ENCODE results near the gene ELN.

Gene ELN

GRCh38 chr7:74064696-74065095, 36.7 kb downstream of the ELN start:
- DNase-seq = no peak

GRCh38 chr7:74066626-74067025, 38.7 kb downstream of the ELN start:
- no peak for DNase-seq

GRCh38 chr7:74068378-74069085, 40.6 kb downstream of the ELN start:
- DNase-seq = no peak

- no peak for DNase-seq
These were observed 41.1 kb downstream of the ELN start for GRCh38 chr7:74069086-74069541.

- DNase-seq = no peak
These were observed 42.0 kb downstream of the ELN start for GRCh38 chr7:74069790-74070618.

- no peak for DNase-seq
These were observed 42.6 kb downstream of the ELN start for GRCh38 chr7:74070619-74070921.

- DNase-seq = no peak
These were observed 43.1 kb downstream of the ELN start for GRCh38 chr7:74071121-74071520.

DNA sequence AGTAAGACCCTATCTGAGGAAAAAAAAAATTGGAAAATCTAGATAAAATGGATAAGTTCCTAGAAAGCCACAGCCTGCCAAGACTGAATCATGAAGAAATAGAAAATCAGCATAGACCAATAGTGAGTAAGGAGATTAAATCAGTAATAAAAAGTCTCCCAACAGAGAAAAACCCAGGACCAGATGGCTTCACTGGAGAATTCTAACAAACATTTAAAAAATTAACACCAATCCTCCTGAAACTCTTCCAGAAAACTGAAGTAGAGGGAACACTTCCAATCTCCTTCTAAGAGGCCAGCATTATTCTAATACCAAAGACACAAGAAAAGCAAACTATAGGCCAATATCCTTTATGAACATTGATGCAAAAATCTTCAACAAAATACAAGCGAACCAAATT, 46.8 kb downstream of the ELN start:
- DNase-seq = no peak

GRCh38 chr7:74078461-74078860, 50.5 kb downstream of the ELN start:
- DNase-seq = no peak

GRCh38 chr7:74082770-74083116, 54.8 kb downstream of the ELN start:
- no peak for DNase-seq

GRCh38 chr7:74083117-74083876, 55.3 kb downstream of the ELN start, which contains the start of gene LIMK1:
LIMK1 (plus strand) TSS chr7:74083804; CDS start chr7:74083991, 187 bp downstream.
- peak; percentile 80 to 89 for DNase-seq

DNA sequence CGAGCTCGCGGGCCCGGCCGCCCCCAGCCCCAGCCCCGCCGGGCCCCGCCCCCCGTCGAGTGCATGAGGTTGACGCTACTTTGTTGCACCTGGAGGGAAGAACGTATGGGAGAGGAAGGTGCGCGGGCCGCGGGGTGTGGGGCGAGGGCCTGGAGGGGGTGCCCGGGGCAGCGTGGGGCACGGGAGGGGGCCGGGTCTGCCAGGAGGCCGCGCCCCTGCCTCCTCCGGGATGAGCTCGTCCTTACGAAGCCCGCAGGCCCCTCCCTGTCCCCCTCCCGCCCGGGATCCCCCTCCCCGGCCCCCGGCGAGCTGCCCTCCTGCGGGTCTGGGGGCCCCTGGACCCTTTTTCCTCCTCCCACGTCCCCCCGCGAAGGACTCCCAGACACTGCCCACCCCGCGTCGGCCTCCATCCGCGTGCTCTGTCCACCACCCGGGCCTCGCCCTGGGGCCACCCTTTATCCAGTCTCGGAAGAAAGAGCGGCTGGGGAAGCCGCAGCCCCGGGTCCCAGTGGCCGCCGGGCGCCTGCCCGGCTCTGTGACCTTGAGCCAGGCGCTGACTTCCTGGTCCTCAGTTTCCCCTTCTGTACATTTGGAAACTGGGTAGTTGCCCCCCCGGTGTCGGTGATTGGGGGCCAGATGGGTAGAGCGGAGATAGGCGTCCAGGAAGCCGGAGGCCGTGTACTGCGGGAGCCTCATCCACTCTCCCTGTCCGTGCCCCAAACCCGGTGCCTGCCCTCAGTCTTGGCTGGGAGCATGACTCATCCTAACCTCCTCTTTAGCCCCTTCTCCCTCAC, 56.2 kb downstream of the ELN start:
- DNase-seq = no peak

GRCh38 chr7:74084722-74085578, 57.0 kb downstream of the ELN start:
- DNase-seq = no peak

DNA sequence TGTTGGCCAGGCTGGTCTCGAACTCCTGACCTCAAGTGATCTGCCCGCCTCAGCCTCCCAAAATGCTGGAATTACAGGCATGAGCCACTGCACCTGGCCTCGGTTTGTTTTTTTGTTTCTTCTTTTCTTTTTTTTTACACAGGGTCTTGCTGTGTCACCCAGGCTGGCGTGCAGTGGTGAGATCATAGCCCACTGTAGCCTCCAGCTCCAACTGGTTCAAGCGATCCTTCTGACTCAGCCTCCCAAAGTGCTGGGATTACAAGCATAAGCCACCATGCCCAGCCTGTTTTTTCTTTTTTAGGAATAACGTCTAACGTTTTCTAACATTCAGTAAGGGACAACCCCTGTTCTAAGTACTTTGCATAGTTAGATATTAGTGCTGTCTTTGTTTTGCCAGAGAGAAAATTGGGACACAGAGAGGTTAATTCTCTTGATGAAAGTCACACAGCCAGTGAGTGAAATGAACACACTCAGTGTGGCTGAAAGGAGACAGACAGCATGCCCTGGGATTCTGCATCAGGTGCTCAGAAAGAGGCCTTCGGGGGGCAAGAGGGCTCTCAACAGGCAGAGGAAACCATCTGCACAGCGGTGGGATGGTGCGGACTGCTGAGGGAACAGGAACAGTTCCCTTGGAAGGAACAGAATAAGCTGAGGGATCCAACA, 59.9 kb downstream of the ELN start:
- DNase-seq = no peak

GRCh38 chr7:74092321-74092963, 64.5 kb downstream of the ELN start:
- DNase-seq = no peak

- DNase-seq = peak; percentile 8 to 27
These were observed 65.0 kb downstream of the ELN start for GRCh38 chr7:74092964-74093471.

DNA sequence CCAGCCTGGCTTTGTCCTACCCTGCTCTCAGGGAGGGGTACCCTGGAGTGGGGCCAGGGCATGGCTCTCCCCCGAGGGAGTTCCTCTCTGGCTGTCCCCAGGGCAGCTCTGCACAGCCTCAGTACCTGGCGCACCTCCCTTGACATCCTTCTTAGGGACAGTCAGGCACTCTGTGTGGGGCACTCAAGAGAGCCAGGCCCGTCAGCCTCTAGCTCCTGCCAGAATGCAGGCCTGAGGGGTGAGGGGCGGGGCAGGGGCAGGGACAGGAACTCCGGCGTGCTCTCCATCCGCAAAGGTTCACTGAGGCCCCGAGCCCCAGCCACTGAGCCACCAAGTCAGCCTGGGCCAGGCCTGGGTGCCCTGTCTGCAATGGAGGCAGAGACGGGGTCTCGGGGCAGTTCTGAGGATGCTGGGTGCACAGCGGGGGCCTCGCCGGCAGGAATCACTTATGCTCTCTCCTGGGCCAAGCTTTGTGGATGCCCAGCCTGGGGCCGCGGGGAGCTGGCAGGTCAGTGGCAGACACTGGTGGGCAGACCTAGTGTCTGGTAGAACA, 65.8 kb downstream of the ELN start:
- DNase-seq = no peak

DNA sequence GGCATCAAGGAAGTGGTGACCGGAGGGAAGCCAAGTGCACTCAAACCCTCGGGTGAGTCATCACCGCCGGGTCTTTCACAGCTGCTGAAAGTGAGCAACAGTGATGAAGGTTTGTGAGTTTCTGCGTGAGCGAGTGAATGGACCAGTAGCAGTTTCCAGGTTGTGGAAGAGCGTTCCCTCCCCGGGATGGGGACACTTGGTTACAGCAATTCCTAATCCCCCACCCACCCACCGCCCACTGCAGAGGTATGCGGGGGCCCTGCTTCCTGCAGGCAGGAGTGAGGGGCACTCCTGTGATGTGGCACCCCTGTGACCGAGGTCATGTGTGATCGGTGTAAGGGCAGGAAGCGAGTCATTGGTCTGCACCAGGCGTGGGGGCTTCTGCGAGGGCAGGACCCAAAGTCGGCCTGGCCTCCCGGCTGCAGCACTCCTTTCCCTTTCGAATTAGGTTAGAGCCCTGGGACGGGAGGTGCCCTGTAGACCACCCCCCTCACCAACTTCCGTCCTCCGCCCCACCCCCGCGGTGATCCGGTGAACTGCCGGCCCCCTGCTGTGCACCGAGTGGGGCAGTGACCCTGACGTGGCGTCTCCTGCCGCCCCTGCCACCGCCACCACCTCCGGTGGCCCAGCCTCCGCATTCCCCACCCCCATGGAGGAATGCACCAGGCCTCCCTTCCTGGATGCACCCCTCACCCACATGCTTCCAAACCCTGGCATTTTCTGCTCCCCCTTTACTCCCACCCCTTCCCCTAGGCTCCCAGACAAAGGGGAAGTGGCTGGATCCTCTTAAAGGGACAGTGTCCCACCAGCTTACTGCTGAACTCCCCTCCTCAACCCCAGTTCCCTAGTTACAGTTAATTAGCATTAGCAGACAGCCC, 66.5 kb downstream of the ELN start:
- peak; percentile 71 to 77 for DNase-seq

GRCh38 chr7:74095135-74095534, 67.2 kb downstream of the ELN start:
- no peak for DNase-seq
